Keratinocyte (primary cell): ENCODE results near the gene ATP6V0A1. TPM values are rescaled to one million over a fixed set of nuclear protein-coding genes. Genes with fewer than 3 reads are reported as not detected.
"Not testable (repeated sequence)": the region's sequence is repeated elsewhere in the genome, so short reads cannot be mapped to it uniquely, and the experiment has no call there.

ENCODE experiments used
- DNase-seq: peaks from one replicate; pipeline ENCODE4 v3.0.0-alpha.2; 2011; ENCODE audit warnings: low read depth, missing footprints, low spot score
- FAIRE-seq: peaks from 2 replicates; lab custom pipeline; 2011; peaks lifted over from hg19 to GRCh38; lab: Jason Lieb, UNC
- H2AFZ ChIP-seq: 2 replicates; pipeline ENCODE4 v1.6.0; 2012; ENCODE audit warnings: low read length, control low read depth, inconsistent platforms; ENCODE audit not compliant: control insufficient read depth
- H3K27ac ChIP-seq: 2 replicates; pipeline ENCODE4 v1.5.1; 2011; ENCODE audit warnings: low read length; ENCODE audit not compliant: control insufficient read depth, insufficient read depth
- H3K27me3 ChIP-seq: 3 replicates; pipeline ENCODE4 v1.6.0; 2011; ENCODE audit warnings: low read length; ENCODE audit not compliant: control insufficient read depth, insufficient read depth; ENCODE audit errors: extremely low read depth
- H3K36me3 ChIP-seq, 2 experiments: 2 replicates in 1 of 2; 3 replicates in 1 of 2; pipeline ENCODE4 v1.5.1; 2011; ENCODE audit warnings: low read length in 2 of 2, mild to moderate bottlenecking in 1 of 2; ENCODE audit not compliant: control insufficient read depth in 2 of 2, insufficient read depth in 2 of 2; ENCODE audit errors: extremely low read depth in 1 of 2
- H3K4me1 ChIP-seq: 3 replicates; pipeline ENCODE4 v1.5.1; 2011; ENCODE audit warnings: low read length; ENCODE audit not compliant: control insufficient read depth, insufficient read depth; ENCODE audit errors: extremely low read depth
- H3K4me2 ChIP-seq: 3 replicates; pipeline ENCODE4 v1.6.0; 2011; ENCODE audit warnings: low read depth, low read length; ENCODE audit not compliant: control insufficient read depth, insufficient read depth; ENCODE audit errors: extremely low read depth
- H3K4me3 ChIP-seq, 3 experiments: fragments of 200-600 bp in 1 of 3; sonication (generic) in 1 of 3; 2 replicates in 2 of 3; 3 replicates in 1 of 3; pipeline ENCODE4 v1.5.1; 2011 to 2016; ENCODE audit warnings: low read length in 3 of 3, mild to moderate bottlenecking in 3 of 3, control low read depth in 2 of 3, inconsistent platforms in 1 of 3, low read depth in 1 of 3, mixed read lengths in 1 of 3, mixed run types in 1 of 3, moderate library complexity in 1 of 3; ENCODE audit not compliant: control insufficient read depth in 2 of 3, insufficient read depth in 2 of 3; ENCODE audit errors: extremely low read depth in 1 of 3
- H3K79me2 ChIP-seq: 2 replicates; pipeline ENCODE4 v1.6.0; 2012; ENCODE audit warnings: low read length; ENCODE audit not compliant: control insufficient read depth, insufficient read depth
- H3K9ac ChIP-seq: 3 replicates; pipeline ENCODE4 v1.6.0; 2011; ENCODE audit warnings: low read length; ENCODE audit not compliant: control insufficient read depth, insufficient read depth; ENCODE audit errors: extremely low read depth
- H3K9me1 ChIP-seq: 3 replicates; pipeline ENCODE4 v1.6.0; 2011; ENCODE audit warnings: low read length; ENCODE audit not compliant: control insufficient read depth, insufficient read depth; ENCODE audit errors: extremely low read depth
- H3K9me3 ChIP-seq: 2 replicates; pipeline ENCODE4 v1.5.1; 2012; ENCODE audit warnings: low read depth, low read length; ENCODE audit not compliant: control insufficient read depth
- H4K20me1 ChIP-seq: 3 replicates; pipeline ENCODE4 v1.6.0; 2011; ENCODE audit warnings: low read length; ENCODE audit not compliant: control insufficient read depth, insufficient read depth; ENCODE audit errors: extremely low read depth
- CTCF ChIP-seq, 3 experiments: IDR thresholded peaks in 1 of 3; conservative IDR thresholded peaks in 1 of 3; optimal IDR thresholded peaks in 1 of 3; 2 replicates in 2 of 3; 3 replicates in 1 of 3; pipeline versions ENCODE3 to v1.5.1; 2011; ENCODE audit warnings: low read length in 3 of 3, mild to moderate bottlenecking in 3 of 3, moderate library complexity in 2 of 3, control low read depth in 1 of 3, inconsistent platforms in 1 of 3; ENCODE audit not compliant: insufficient read depth in 2 of 3; ENCODE audit errors: extremely low read depth in 1 of 3
- EZH2 ChIP-seq: IDR thresholded peaks from one replicate; pipeline ENCODE4 v1.6.1; 2012; ENCODE audit warnings: inconsistent platforms, mild to moderate bottlenecking, low read length, moderate library complexity
- dilution Hi-C: fragments of 300-500 bp; cut with MboI; formaldehyde crosslinking; loops from one replicate; pipeline ENCODE4 v1.7.0; 2020; ENCODE audit warnings: low sequenced_read_pairs; ENCODE audit not compliant: extremely low pct_ligation_motif_present
- polyA plus RNA-seq, 5 experiments: library from polyadenylated mRNA; depleted of rRNA in 3 of 5; stranded (reverse) in 3 of 5; stranded (forward) in 1 of 5; unstranded in 1 of 5; fragments of >200 nt; gene quantifications; 1 replicate in 1 of 5; 2 replicates in 3 of 5; 3 replicates in 1 of 5; pipeline versions ENCODE4 v1.2.1 to v1.2.3, GENCODE V29; 2011 to 2012; ENCODE audit warnings: missing spikeins in 2 of 5, low read depth in 1 of 5, low replicate concordance in 1 of 5

The ATP6V0A1 gene
- polyA plus RNA-seq, 1 donor (not counting 4 experiments of a cell fraction or from before 2014, with no cell fraction given): 24.0 TPM

GRCh38 chr17:42538482-42538881 lies 79.8 kb downstream of the ATP6V0A1 start:
- Histone ChIP-seq H4K20me1 (no peaks in the 10 kb centered on the region), H3K4me2 (no peak overlapping the region), H2AFZ (no peak overlapping the region), H3K9me1 (no peaks in the 10 kb centered on the region), H3K27ac (no peak overlapping the region), H3K4me3 (no peak overlapping the region), H3K36me3 (peaks cover 2 to 8% of the 10 kb centered on the region in 2 experiments), H3K27me3 (no peaks in the 10 kb centered on the region), H3K4me1 (peaks cover 20% of the 10 kb centered on the region), H3K9ac (no peak overlapping the region), H3K79me2 (peaks cover 5% of the 10 kb centered on the region), H3K9me3 (no peaks in the 10 kb centered on the region)
- FAIRE-seq (no peak), DNase-seq (no peak)
- TF ChIP-seq EZH2 (no peak), CTCF (optimal IDR thresholded peaks at IDR 0.05 in 1 of 3, IDR thresholded peaks at IDR 0.05 in 1 of 3, conservative IDR thresholded peaks at IDR 0.05 in 1 of 3; ENCODE audit: extremely low read depth in 1 of 3, insufficient read depth in 2 of 3, low read length in 3 of 3) (no peak)
- dilution Hi-C loops: no loop called here

GRCh38 chr17:42540558-42540957 lies 81.9 kb downstream of the ATP6V0A1 start:
- H3K4me2 ChIP-seq, H3K9me3 ChIP-seq, H4K20me1 ChIP-seq, H2AFZ ChIP-seq, H3K9ac ChIP-seq, H3K27ac ChIP-seq, DNase-seq, H3K79me2 ChIP-seq, H3K27me3 ChIP-seq, H3K9me1 ChIP-seq, H3K36me3 ChIP-seq, FAIRE-seq, dilution Hi-C loops, H3K4me3 ChIP-seq: not testable (repeated sequence)
- H3K4me1 ChIP-seq: peaks cover 17% of the 10 kb centered on the region
